ENCODE data around the gene COMMD3. TPM values are rescaled to one million over a fixed set of nuclear protein-coding genes. Genes with fewer than 3 reads are reported as not detected.

The COMMD3 gene
- total and polyA plus RNA-seq, 2 of the 4 experiments (the other 2 are of a cell fraction) = 30.8 to 44.8 TPM

- no peak overlapping the region for H2BK15ac ChIP-seq (ENCODE audit: low read depth, low read length)
- no peak overlapping the region for H2BK5ac ChIP-seq (ENCODE audit: low read depth, low read length, poor library complexity, severe bottlenecking)
- no peaks in the 10 kb centered on the region for H3K36me3 ChIP-seq (ENCODE audit: control insufficient read depth, insufficient read depth, low read length)
- H2BK20ac ChIP-seq (ENCODE audit: low read depth, low read length) = no peak overlapping the region
- H3K9me3 ChIP-seq (ENCODE audit: control insufficient read depth, insufficient read depth, low read length) = no peaks in the 10 kb centered on the region
- H3K27ac ChIP-seq (ENCODE audit: insufficient read depth, low read length) = no peak overlapping the region
- no peaks in the 10 kb centered on the region for H3K9me1 ChIP-seq (ENCODE audit: insufficient read depth, low read length)
- ATAC-seq (ENCODE audit: low read depth) (no peak), DNase-seq (peak; percentile 53)
- intact Hi-C loops (cut with micrococcal nuclease) (no loop called here), in situ Hi-C loops (cut with MboI; ENCODE audit: low sequenced_read_pairs) (loop anchor here (25.0 kb wide), 1 partner anchor 796 kb away; no protein-coding TSS in a partner anchor), dilution Hi-C loops (cut with HindIII; ENCODE audit: low sequenced_read_pairs, unreplicated experiment) (no loop called here)
- no peak overlapping the region for H4K5ac ChIP-seq (ENCODE audit: low read depth, low read length)
- H2AFZ ChIP-seq (replicated peaks; ENCODE audit: low read length, poor library complexity) = no peak overlapping the region
- TF ChIP-seq MAZ (IDR thresholded peaks at IDR 0.05; ENCODE audit: borderline replicate concordance, low read depth, low read length) (no peak), USF2 (IDR thresholded peaks at IDR 0.05; ENCODE audit: low read depth, low read length) (no peak), MXI1 (IDR thresholded peaks at IDR 0.05; ENCODE audit: borderline replicate concordance, low read depth, low read length) (no peak), NFE2L2 (IDR thresholded peaks at IDR 0.05; ENCODE audit: low read depth, low read length) (no peak), FOS (IDR thresholded peaks at IDR 0.05; ENCODE audit: low read depth, low read length) (no peak), BHLHE40 (IDR thresholded peaks at IDR 0.05; ENCODE audit: low read depth, low read length) (no peak), RFX5 (IDR thresholded peaks at IDR 0.05; ENCODE audit: low read depth, low read length) (no peak), MAFK (IDR thresholded peaks at IDR 0.05; ENCODE audit: low read depth, low read length) (no peak), RCOR1 (IDR thresholded peaks at IDR 0.05; ENCODE audit: insufficient replicate concordance, low read length) (no peak)
- no peaks in the 10 kb centered on the region for H3K27me3 ChIP-seq (ENCODE audit: control insufficient read depth, insufficient read depth, low read length)
- ChIA-PET CTCF (no interaction called here), POLR2A (ENCODE audit: unreplicated experiment) (interaction anchor here (0.6 kb wide), 1 partner anchor 1221 kb away, joined by 5 read pairs; no protein-coding TSS in a partner anchor)
- H4K91ac ChIP-seq (ENCODE audit: insufficient read depth, low read depth, low read length) = no peak overlapping the region
- no peak overlapping the region for H3K18ac ChIP-seq (ENCODE audit: low read depth, low read length)
- no peak overlapping the region for H3K4me2 ChIP-seq (ENCODE audit: low read depth, low read length)
- no peaks in the 10 kb centered on the region for H4K20me1 ChIP-seq (ENCODE audit: insufficient read depth, low read length)
- H3K4me3 ChIP-seq (ENCODE audit: insufficient read depth, low read depth, low read length) = no peak overlapping the region
- H2BK120ac ChIP-seq (ENCODE audit: low read depth, low read length) = no peak overlapping the region
- no peaks in the 10 kb centered on the region for H3K79me1 ChIP-seq (ENCODE audit: low read depth in 1 of 2, low read length in 2 of 2)
- WGBS, 2 experiments (ENCODE audit: extremely low coverage in 2 of 2, insufficient read length in 1 of 2) = no CpG with 5 or more reads among the region's 2 CpGs
- H3K56ac ChIP-seq (ENCODE audit: extremely low read depth, insufficient read depth, low read length) = no peak overlapping the region
- H3K4ac ChIP-seq (ENCODE audit: low read depth, low read length) = no peak overlapping the region
- H3K4me1 ChIP-seq (ENCODE audit: control insufficient read depth, insufficient read depth, low read length) = no peaks in the 10 kb centered on the region
- H3K14ac ChIP-seq (replicated peaks; ENCODE audit: low read depth, low read length) = no peak overlapping the region
- H2AK9ac ChIP-seq (replicated peaks; ENCODE audit: low read depth, low read length, poor library complexity) = no peak overlapping the region
- H3K9ac ChIP-seq (ENCODE audit: low read depth, low read length) = no peak overlapping the region
- no peak overlapping the region for H2AK5ac ChIP-seq (ENCODE audit: low read depth, low read length)
- no peak overlapping the region for H4K8ac ChIP-seq (ENCODE audit: low read depth in 2 of 2, low read length in 2 of 2)
- no TSS peak for BruUV-seq (replicated peaks)
- no peak overlapping the region for H3K23ac ChIP-seq (ENCODE audit: low read depth, low read length)
Measured at GRCh38 chr10:22308390-22308789, 7.8 kb upstream of the COMMD3 start.
